ENCODE results near the gene HCRTR1. TPM values are rescaled to one million over a fixed set of nuclear protein-coding genes. Genes with fewer than 3 reads are reported as not detected.

The HCRTR1 gene
- total and polyA plus RNA-seq, 2 donors (not counting 1 experiment from before 2014, with no cell fraction given) = not detected

DNA sequence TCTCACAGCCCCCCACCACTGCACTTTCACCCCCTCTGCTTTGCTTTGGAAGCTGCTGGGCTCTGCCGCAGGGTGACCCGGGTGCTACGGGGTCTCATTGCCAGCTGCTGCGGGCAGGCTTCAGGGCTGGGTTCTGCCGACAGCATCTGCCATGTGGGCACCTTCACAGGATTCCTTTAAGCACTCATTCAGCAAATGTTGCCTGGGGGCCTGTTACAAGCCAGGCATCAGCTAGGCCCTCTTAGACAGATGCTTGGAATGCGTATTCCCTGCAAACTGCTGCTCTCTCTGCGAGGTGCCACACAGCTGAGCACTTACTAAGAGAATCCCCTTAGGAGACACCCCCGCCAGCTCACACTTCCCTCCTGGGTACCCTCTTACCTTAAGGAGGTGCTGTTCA lies 57.1 kb downstream of the HCRTR1 start:
- no peak for DNase-seq (ENCODE audit: low read depth in 2 of 2)
- H3K4me1 ChIP-seq (ENCODE audit: control insufficient read depth, extremely low read depth, insufficient read depth, low read length) = peaks cover 9% of the 10 kb centered on the region
- H3K79me2 ChIP-seq (ENCODE audit: control insufficient read depth, insufficient read depth, low read length) = no peaks in the 10 kb centered on the region
- no peak overlapping the region for H2AFZ ChIP-seq (ENCODE audit: low read length)
- no peak overlapping the region for H3K4me2 ChIP-seq (ENCODE audit: extremely low read depth, insufficient read depth, low read length)
- H3K36me3 ChIP-seq (ENCODE audit: control insufficient read depth, insufficient read depth, low read length) = peaks cover 18% of the 10 kb centered on the region
- no peak for TF ChIP-seq EZH2 (IDR thresholded peaks at IDR 0.05; ENCODE audit: low read length, missing control alignments)
- TF ChIP-seq CTCF (conservative IDR thresholded peaks at IDR 0.05 in 1 of 2, IDR thresholded peaks at IDR 0.05 in 1 of 2; ENCODE audit: low read depth in 1 of 2, low read length in 2 of 2) = no peak
- H3K27me3 ChIP-seq (ENCODE audit: control insufficient read depth, insufficient read depth, low read length) = no peaks in the 10 kb centered on the region
- no peak overlapping the region for H3K4me3 ChIP-seq (replicated peaks in 1 of 4; ENCODE audit: control extremely low read depth in 1 of 4, insufficient read depth in 1 of 4, low read depth in 3 of 4, low read length in 4 of 4)
- H4K20me1 ChIP-seq (ENCODE audit: control insufficient read depth, extremely low read depth, insufficient read depth, low read length) = no peaks in the 10 kb centered on the region
- no peaks in the 10 kb centered on the region for H3K9me3 ChIP-seq (ENCODE audit: control insufficient read depth, insufficient read depth, low read depth, low read length)
- no peak overlapping the region for H3K27ac ChIP-seq (ENCODE audit: insufficient read depth, low read length)
- no peak overlapping the region for H3K9ac ChIP-seq (ENCODE audit: insufficient read depth, low read length)

GRCh38 chr1:31675161-31675560 lies 57.7 kb downstream of the HCRTR1 start:
- no peak for TF ChIP-seq CTCF (conservative IDR thresholded peaks at IDR 0.05 in 1 of 2, IDR thresholded peaks at IDR 0.05 in 1 of 2; ENCODE audit: low read depth in 1 of 2, low read length in 2 of 2)
- TF ChIP-seq EZH2 (IDR thresholded peaks at IDR 0.05; ENCODE audit: low read length, missing control alignments) = no peak
- Histone ChIP-seq H3K4me3 (replicated peaks in 1 of 4; ENCODE audit: control extremely low read depth in 1 of 4, insufficient read depth in 1 of 4, low read depth in 3 of 4, low read length in 4 of 4) (no peak overlapping the region), H3K27me3 (ENCODE audit: control insufficient read depth, insufficient read depth, low read length) (no peaks in the 10 kb centered on the region), H3K9me3 (ENCODE audit: control insufficient read depth, insufficient read depth, low read depth, low read length) (no peaks in the 10 kb centered on the region), H3K4me2 (ENCODE audit: extremely low read depth, insufficient read depth, low read length) (no peak overlapping the region), H3K27ac (ENCODE audit: insufficient read depth, low read length) (no peak overlapping the region), H3K36me3 (ENCODE audit: control insufficient read depth, insufficient read depth, low read length) (peaks cover 23% of the 10 kb centered on the region), H4K20me1 (ENCODE audit: control insufficient read depth, extremely low read depth, insufficient read depth, low read length) (no peaks in the 10 kb centered on the region), H3K9ac (ENCODE audit: insufficient read depth, low read length) (no peak overlapping the region), H3K4me1 (ENCODE audit: control insufficient read depth, extremely low read depth, insufficient read depth, low read length) (peaks cover 5% of the 10 kb centered on the region), H2AFZ (ENCODE audit: low read length) (no peak overlapping the region), H3K79me2 (ENCODE audit: control insufficient read depth, insufficient read depth, low read length) (no peaks in the 10 kb centered on the region)
- no peak for DNase-seq (ENCODE audit: low read depth in 2 of 2)

- H3K4me3 ChIP-seq (replicated peaks in 1 of 4; ENCODE audit: control extremely low read depth in 1 of 4, insufficient read depth in 1 of 4, low read depth in 3 of 4, low read length in 4 of 4) = no peak overlapping the region
- DNase-seq (ENCODE audit: low read depth in 2 of 2) = no peak
- peaks cover 25% of the 10 kb centered on the region for H3K36me3 ChIP-seq (ENCODE audit: control insufficient read depth, insufficient read depth, low read length)
- H2AFZ ChIP-seq (ENCODE audit: low read length) = no peak overlapping the region
- H3K27me3 ChIP-seq (ENCODE audit: control insufficient read depth, insufficient read depth, low read length) = no peaks in the 10 kb centered on the region
- no peak for TF ChIP-seq CTCF (conservative IDR thresholded peaks at IDR 0.05 in 1 of 2, IDR thresholded peaks at IDR 0.05 in 1 of 2; ENCODE audit: low read depth in 1 of 2, low read length in 2 of 2)
- no peak for TF ChIP-seq EZH2 (IDR thresholded peaks at IDR 0.05; ENCODE audit: low read length, missing control alignments)
- H3K4me1 ChIP-seq (ENCODE audit: control insufficient read depth, extremely low read depth, insufficient read depth, low read length) = no peaks in the 10 kb centered on the region
- H3K79me2 ChIP-seq (ENCODE audit: control insufficient read depth, insufficient read depth, low read length) = no peaks in the 10 kb centered on the region
- no peaks in the 10 kb centered on the region for H3K9me3 ChIP-seq (ENCODE audit: control insufficient read depth, insufficient read depth, low read depth, low read length)
- H3K27ac ChIP-seq (ENCODE audit: insufficient read depth, low read length) = no peak overlapping the region
- no peak overlapping the region for H3K9ac ChIP-seq (ENCODE audit: insufficient read depth, low read length)
- H4K20me1 ChIP-seq (ENCODE audit: control insufficient read depth, extremely low read depth, insufficient read depth, low read length) = no peaks in the 10 kb centered on the region
- no peak overlapping the region for H3K4me2 ChIP-seq (ENCODE audit: extremely low read depth, insufficient read depth, low read length)
Measured at GRCh38 chr1:31675756-31676155, 58.3 kb downstream of the HCRTR1 start.

Other genes starting within 250 kb of the HCRTR1 start
- gene FABP3, start 244.6 kb upstream of the HCRTR1 start, total RNA-seq = 116 and 554 TPM in 2 replicates
- 275 and 664 TPM in 2 replicates for gene FABP3, start 244.6 kb upstream of the HCRTR1 start, polyA plus RNA-seq
- gene SERINC2, start 204.5 kb upstream of the HCRTR1 start, total RNA-seq = 6.7 and 28.4 TPM in 2 replicates
- gene SERINC2, start 204.5 kb upstream of the HCRTR1 start, polyA plus RNA-seq = 104 and 229 TPM in 2 replicates
- 3.0 and 3.3 TPM in 2 replicates for gene TINAGL1, start 41.2 kb upstream of the HCRTR1 start, total RNA-seq
- 2.8 and 92.5 TPM in 2 replicates for gene TINAGL1, start 41.2 kb upstream of the HCRTR1 start, polyA plus RNA-seq
- gene PEF1, start 27.2 kb downstream of the HCRTR1 start, total RNA-seq = 72.2 and 78.1 TPM in 2 replicates
- 72.9 and 85.3 TPM in 2 replicates for gene PEF1, start 27.2 kb downstream of the HCRTR1 start, polyA plus RNA-seq
- 80.3 and 150 TPM in 2 replicates for gene COL16A1, start 86.3 kb downstream of the HCRTR1 start, total RNA-seq
- 20.9 and 21.0 TPM in 2 replicates for gene COL16A1, start 86.3 kb downstream of the HCRTR1 start, polyA plus RNA-seq
- 7.4 and 10.4 TPM in 2 replicates for gene ADGRB2, start 146.7 kb downstream of the HCRTR1 start, total RNA-seq
- gene ADGRB2, start 146.7 kb downstream of the HCRTR1 start, polyA plus RNA-seq = 4.4 and 4.8 TPM in 2 replicates
- gene SPOCD1, start 198.3 kb downstream of the HCRTR1 start, total RNA-seq = 30.3 and 47.2 TPM in 2 replicates
- gene SPOCD1, start 198.3 kb downstream of the HCRTR1 start, polyA plus RNA-seq = 44.8 and 55.4 TPM in 2 replicates

Data from fibroblast of lung (primary cell).